K562 (cell line): ENCODE results near the gene HHLA2. TPM values are rescaled to one million over a fixed set of nuclear protein-coding genes. Genes with fewer than 3 reads are reported as not detected.

Experiments used
- ATAC-seq: fragments of 200-7000 bp; cut with Tn5 transposase; 3 replicates; pipeline ENCODE4 v1.9.1; 2020; ENCODE audit warnings: moderate library complexity
- BruUV-seq: library from RNA; stranded (reverse); fragments of 400-500 nt; replicated peaks from 2 replicates; lab custom pipeline; 2021; lab: Mats Ljungman, UMichigan
- CTCF ChIA-PET: fragments of 300-600 bp; formaldehyde crosslinking; extraction: SDS; loops from one replicate; lab custom pipeline; 2021; ENCODE audit warnings: low intra/inter-chr PET ratio; lab: Yijun Ruan, JAX
- POLR2A ChIA-PET: fragments of 300-600, 350-650 bp; sonication (Branson Sonifier 250); formaldehyde crosslinking; extraction: SDS; loops from one replicate; lab custom pipeline; 2021; ENCODE audit warnings: antibody characterized with exemption, inconsistent platforms; lab: Yijun Ruan, JAX
- DNase-seq, 4 experiments: peaks; one replicate each; pipeline versions ENCODE4 v3.0.0 to v3.0.0-alpha.2; 2011 to 2018; ENCODE audit warnings: low spot score in 3 of 4, mixed read lengths in 3 of 4; ENCODE audit errors: extremely low read depth in 1 of 4
- FAIRE-seq: peaks from 2 replicates; lab custom pipeline; 2011; peaks lifted over from hg19 to GRCh38; lab: Jason Lieb, UNC
- H2AFZ ChIP-seq: 2 replicates; pipeline ENCODE4 v1.6.0; 2011; ENCODE audit warnings: low read depth, low read length, control low read depth, inconsistent platforms
- H3K27ac ChIP-seq: fragments of 200-600 bp; 3 replicates; pipeline ENCODE4 v1.8.0; 2011; ENCODE audit warnings: low read depth, mild to moderate bottlenecking, control low read depth, inconsistent platforms, low read length, moderate library complexity, mixed read lengths; ENCODE audit errors: extremely low read depth
- H3K27me3 ChIP-seq, 2 experiments: fragments of 300-600 bp in 1 of 2; 2 replicates in 1 of 2; 3 replicates in 1 of 2; pipeline versions ENCODE4 v1.6.0 to v1.8.0; 2011; ENCODE audit warnings: inconsistent platforms in 2 of 2, low read length in 2 of 2, mild to moderate bottlenecking in 1 of 2, mixed read lengths in 1 of 2, moderate library complexity in 1 of 2; ENCODE audit not compliant: control insufficient read depth in 2 of 2, insufficient read depth in 2 of 2
- H3K36me3 ChIP-seq: fragments of 300-600 bp; 3 replicates; pipeline ENCODE4 v1.8.0; 2011; ENCODE audit warnings: mild to moderate bottlenecking, low read length, inconsistent platforms; ENCODE audit not compliant: control insufficient read depth, insufficient read depth
- H3K4me1 ChIP-seq, 2 experiments: fragments of 200-600 bp in 1 of 2; replicated peaks in 1 of 2; 2 replicates in 1 of 2; 3 replicates in 1 of 2; pipeline versions ENCODE4 v1.5.1 to v1.8.0; 2011; ENCODE audit warnings: inconsistent platforms in 2 of 2, low read length in 2 of 2, mild to moderate bottlenecking in 1 of 2, mixed read lengths in 1 of 2, moderate library complexity in 1 of 2; ENCODE audit not compliant: control insufficient read depth in 2 of 2, insufficient read depth in 2 of 2
- H3K4me2 ChIP-seq: 2 replicates; pipeline ENCODE4 v1.6.1; 2011; ENCODE audit warnings: low read length, control low read depth, inconsistent platforms, mixed read lengths; ENCODE audit not compliant: insufficient read depth
- H3K4me3 ChIP-seq: fragments of 200-600 bp; sonication (generic), shearing (Covaris generic); 2 replicates; pipeline ENCODE4 v1.5.1; 2016; ENCODE audit warnings: control low read depth, inconsistent platforms
- H3K79me2 ChIP-seq: fragments of 200-600 bp; 3 replicates; pipeline ENCODE4 v1.8.0; 2011; ENCODE audit warnings: low read length, inconsistent platforms; ENCODE audit not compliant: control insufficient read depth, insufficient read depth
- H3K9ac ChIP-seq, 2 experiments: 2 replicates each; pipeline versions ENCODE4 v1.6.0 to v1.6.1; 2011; ENCODE audit warnings: low read depth in 2 of 2, low read length in 2 of 2, control low read depth in 1 of 2, inconsistent platforms in 1 of 2, mild to moderate bottlenecking in 1 of 2, mixed read lengths in 1 of 2; ENCODE audit not compliant: insufficient read depth in 1 of 2
- H3K9me1 ChIP-seq: one replicate; pipeline ENCODE4 v1.6.0; 2011; ENCODE audit warnings: inconsistent platforms, mild to moderate bottlenecking, low read length, moderate library complexity; ENCODE audit not compliant: control insufficient read depth, insufficient read depth
- H3K9me3 ChIP-seq: replicated peaks from 2 replicates; pipeline ENCODE4 v1.5.1; 2011; ENCODE audit warnings: low read depth, low read length, inconsistent platforms; ENCODE audit not compliant: control insufficient read depth, insufficient read depth
- H4K20me1 ChIP-seq: replicated peaks from 2 replicates; pipeline ENCODE4 v1.6.1; 2011; ENCODE audit warnings: low read length, inconsistent platforms, mixed read lengths; ENCODE audit not compliant: control insufficient read depth, insufficient read depth
- CGGBP1 ChIP-seq: fragments of 250-450 bp; sonication (Bioruptor Pico); IDR thresholded peaks from 2 replicates; pipeline ENCODE4 v1.9.0; 2021; ENCODE audit warnings: mild to moderate bottlenecking
- SIN3A ChIP-seq, 2 experiments: fragments of 150-350 bp in 1 of 2; IDR thresholded peaks; 2 replicates each; pipeline ENCODE4 v1.6.1; 2011 to 2016; ENCODE audit warnings: borderline replicate concordance in 2 of 2, low read depth in 2 of 2, low read length in 2 of 2, mild to moderate bottlenecking in 2 of 2, moderate library complexity in 2 of 2; ENCODE audit not compliant: control insufficient read depth in 1 of 2
- TAL1 ChIP-seq: fragments of 450-650 bp; IDR thresholded peaks from 2 replicates; pipeline ENCODE4 v1.6.1; 2016; ENCODE audit warnings: mild to moderate bottlenecking
- XRCC3 ChIP-seq: fragments of 450-650 bp; IDR thresholded peaks from 2 replicates; pipeline ENCODE4 v1.6.1; 2017; ENCODE audit warnings: mild to moderate bottlenecking, moderate library complexity
- ZNF609 ChIP-seq: sonication (generic); formaldehyde crosslinking; IDR thresholded peaks from 2 replicates; pipeline ENCODE4 v1.8.1; 2023; ENCODE audit warnings: missing genetic modification reagents, mild to moderate bottlenecking, borderline replicate concordance
- ZNF639 ChIP-seq, 2 experiments: fragments of 200-800 bp in 1 of 2; sonication (Bioruptor generic) in 1 of 2; sonication (generic) in 1 of 2; formaldehyde crosslinking in 1 of 2; IDR thresholded peaks in 1 of 2; conservative IDR thresholded peaks in 1 of 2; 2 replicates each; pipeline versions ENCODE4 v1.5.0 to v1.6.1; 2016 to 2020; ENCODE audit warnings: missing compliant biosample characterization in 1 of 2, missing genetic modification characterization in 1 of 2, missing genetic modification reagents in 1 of 2
- WGBS: fragments of 100-300 bp; shearing (Covaris generic); methylation state at CpG from one replicate; pipeline ENCODE4 v1.1.6; 2016; ENCODE audit warnings: low coverage, mixed read lengths; ENCODE audit not compliant: insufficient coverage; ENCODE audit errors: missing lambda C conversion rate; 5-methylcytosine and 5-hydroxymethylcytosine counted together
- in situ Hi-C: fragments of 300-500 bp; cut with MboI; formaldehyde crosslinking; loops from 4 replicates; pipeline ENCODE4 v1.15.0; 2018; ENCODE audit warnings: inconsistent platforms, mixed read lengths
- intact Hi-C: fragments of 100-400 bp; cut with micrococcal nuclease; formaldehyde crosslinking; loops from 2 replicates; pipeline ENCODE4 v1.14.2; 2022
- polyA plus RNA-seq, 8 experiments: library from polyadenylated mRNA; depleted of rRNA in 4 of 8; stranded (reverse) in 5 of 8; unstranded in 3 of 8; fragments of >200 nt; fragmentation: Nextera tagmentation in 2 of 8; fragmentation: Illumina TruSeq in 1 of 8; extraction: Ambion mirVana in 2 of 8; extraction: Trizol in 1 of 8; gene quantifications; 2 replicates each; pipeline versions ENCODE4 v1.2.1 to v1.2.3, GENCODE V29; 2011 to 2014; ENCODE audit warnings: inconsistent platforms in 1 of 8, missing spikeins in 1 of 8
- total RNA-seq, 7 experiments: library from RNA; depleted of rRNA in 6 of 7; stranded (reverse); fragments of >200 nt in 6 of 7; fragmentation: Illumina TruSeq in 2 of 7; extraction: Trizol in 2 of 7; gene quantifications; 2 replicates each; pipeline versions ENCODE4 v1.2.1 to v1.2.3, GENCODE V29; 2011 to 2021; ENCODE audit warnings: low replicate concordance in 1 of 7
- TF ChIP-seq, protein P1 (sequence below): sonication (generic); formaldehyde crosslinking; IDR thresholded peaks from 2 replicates; pipeline ENCODE4 v1.9.0; 2022; ENCODE audit warnings: mild to moderate bottlenecking, missing genetic modification reagents
- TF ChIP-seq, protein P2 (sequence below): sonication (generic); formaldehyde crosslinking; IDR thresholded peaks from 2 replicates; pipeline ENCODE4 v1.8.1; 2023; ENCODE audit warnings: mild to moderate bottlenecking, missing genetic modification reagents

Gene HHLA2
- total and polyA plus RNA-seq, 9 of the 15 experiments (the other 6 are each of a cell fraction or from before 2014, with no cell fraction given), result 0.04 TPM; not detected in 7

DNA sequence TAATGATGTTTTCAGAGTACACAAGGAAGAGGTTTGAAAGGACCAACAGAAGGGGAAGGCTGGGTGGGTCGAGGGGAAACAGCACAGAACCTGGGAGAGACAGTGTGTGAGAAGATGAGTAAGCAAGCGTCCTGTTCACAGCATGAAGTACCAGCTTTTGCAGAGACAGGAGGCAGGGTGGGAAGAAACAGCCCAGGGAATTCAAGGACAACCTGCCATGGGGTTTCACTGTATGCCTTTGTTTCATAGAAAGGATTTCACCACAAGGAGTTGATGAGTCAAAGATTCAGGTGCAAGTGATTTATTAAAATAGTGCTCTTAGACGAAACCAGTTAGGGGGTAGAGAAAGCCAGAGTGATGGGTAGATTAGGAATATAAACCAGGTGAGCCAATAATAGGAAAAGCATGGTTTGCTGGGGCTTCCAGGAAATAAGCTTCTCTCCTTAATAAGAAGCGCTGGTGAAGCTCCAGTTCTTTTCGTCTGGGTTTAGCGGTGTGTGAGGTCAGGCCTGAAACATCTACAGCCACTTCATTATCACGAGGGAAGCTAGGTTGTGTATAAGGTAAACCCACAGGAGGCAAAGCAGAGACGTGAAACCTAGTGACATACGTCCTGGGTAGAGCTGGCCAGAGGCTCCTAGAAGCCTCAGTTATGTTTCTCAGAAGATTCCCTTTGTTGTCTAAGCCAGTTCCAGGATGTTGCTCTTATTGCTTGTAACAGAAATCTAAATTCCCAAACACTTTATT is 3.9 kb downstream of the HHLA2 start:
- no peak for ATAC-seq
- intact Hi-C loops (no loop called here), in situ Hi-C loops (no loop called here)
- Histone ChIP-seq H3K27me3 (no peaks in the 10 kb centered on the region; a peak in 1 of 5 replicates), H3K4me1 (no peaks in the 10 kb centered on the region), H3K9me1 (no peaks in the 10 kb centered on the region), H3K4me2 (no peak overlapping the region), H3K9ac (no peak overlapping the region), H3K27ac (no peak overlapping the region), H3K4me3 (no peak overlapping the region), H2AFZ (no peak overlapping the region), H3K79me2 (no peaks in the 10 kb centered on the region), H3K36me3 (no peaks in the 10 kb centered on the region), H4K20me1 (no peaks in the 10 kb centered on the region), H3K9me3 (no peaks in the 10 kb centered on the region)
- no peak for FAIRE-seq
- under 1% methylated on average over 7 of the region's 9 CpGs for WGBS
- ChIA-PET POLR2A (no interaction called here), CTCF (no interaction called here)
- no TSS peak for BruUV-seq
- no peak for DNase-seq
- TF ChIP-seq, protein P1, sequence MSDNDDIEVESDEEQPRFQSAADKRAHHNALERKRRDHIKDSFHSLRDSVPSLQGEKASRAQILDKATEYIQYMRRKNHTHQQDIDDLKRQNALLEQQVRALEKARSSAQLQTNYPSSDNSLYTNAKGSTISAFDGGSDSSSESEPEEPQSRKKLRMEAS (CRISPR knock-in tag), result no peak
- TF ChIP-seq TAL1, result no peak
- TF ChIP-seq XRCC3, result no peak
- no peak for TF ChIP-seq ZNF639 (CRISPR knock-in tag; conservative IDR thresholded peaks at IDR 0.05 in 1 of 2, IDR thresholded peaks at IDR 0.05 in 1 of 2)
- no peak for TF ChIP-seq SIN3A (IDR thresholded peaks at IDR 0.05; ENCODE audit: borderline replicate concordance in 2 of 2, control insufficient read depth in 1 of 2, low read depth in 2 of 2, low read length in 2 of 2)
- TF ChIP-seq, protein P2, sequence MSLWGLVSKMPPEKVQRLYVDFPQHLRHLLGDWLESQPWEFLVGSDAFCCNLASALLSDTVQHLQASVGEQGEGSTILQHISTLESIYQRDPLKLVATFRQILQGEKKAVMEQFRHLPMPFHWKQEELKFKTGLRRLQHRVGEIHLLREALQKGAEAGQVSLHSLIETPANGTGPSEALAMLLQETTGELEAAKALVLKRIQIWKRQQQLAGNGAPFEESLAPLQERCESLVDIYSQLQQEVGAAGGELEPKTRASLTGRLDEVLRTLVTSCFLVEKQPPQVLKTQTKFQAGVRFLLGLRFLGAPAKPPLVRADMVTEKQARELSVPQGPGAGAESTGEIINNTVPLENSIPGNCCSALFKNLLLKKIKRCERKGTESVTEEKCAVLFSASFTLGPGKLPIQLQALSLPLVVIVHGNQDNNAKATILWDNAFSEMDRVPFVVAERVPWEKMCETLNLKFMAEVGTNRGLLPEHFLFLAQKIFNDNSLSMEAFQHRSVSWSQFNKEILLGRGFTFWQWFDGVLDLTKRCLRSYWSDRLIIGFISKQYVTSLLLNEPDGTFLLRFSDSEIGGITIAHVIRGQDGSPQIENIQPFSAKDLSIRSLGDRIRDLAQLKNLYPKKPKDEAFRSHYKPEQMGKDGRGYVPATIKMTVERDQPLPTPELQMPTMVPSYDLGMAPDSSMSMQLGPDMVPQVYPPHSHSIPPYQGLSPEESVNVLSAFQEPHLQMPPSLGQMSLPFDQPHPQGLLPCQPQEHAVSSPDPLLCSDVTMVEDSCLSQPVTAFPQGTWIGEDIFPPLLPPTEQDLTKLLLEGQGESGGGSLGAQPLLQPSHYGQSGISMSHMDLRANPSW (CRISPR knock-in tag), result no peak
- no peak for TF ChIP-seq CGGBP1
- no peak for TF ChIP-seq ZNF609 (CRISPR knock-in tag)
